Lung (tissue), 12 donors: Measurements from ENCODE around the gene CREG2. TPM values are rescaled to one million over a fixed set of nuclear protein-coding genes. Genes with fewer than 3 reads are reported as not detected.

Experiments
- ATAC-seq: fragments of 200-7000 bp; cut with Tn5 transposase; one replicate; pipeline ENCODE4 v1.9.1; 2020; ENCODE audit warnings: moderate number of reproducible peaks; ENCODE audit not compliant: insufficient read depth, low FRiP score
- DNase-seq, 3 donors: peaks; one replicate each; pipeline ENCODE4 v3.0.0-alpha.2; 2013 to 2017
- H3K27ac ChIP-seq, 2 donors: one replicate each; pipeline ENCODE4 v1.5.1; 2013; ENCODE audit warnings: mild to moderate bottlenecking in 2 of 2, moderate library complexity in 2 of 2, control low read depth in 1 of 2, inconsistent platforms in 1 of 2, low read depth in 1 of 2, low read length in 1 of 2
- H3K27me3 ChIP-seq, 3 donors: one replicate each; pipeline ENCODE4 v1.5.1; 2013; ENCODE audit warnings: low read length in 2 of 3; ENCODE audit not compliant: control insufficient read depth in 3 of 3, insufficient read depth in 3 of 3
- H3K36me3 ChIP-seq, 4 donors: one replicate each; pipeline ENCODE4 v1.5.1; 2013; ENCODE audit warnings: low read length in 4 of 4, mild to moderate bottlenecking in 1 of 4, moderate library complexity in 1 of 4; ENCODE audit not compliant: control insufficient read depth in 4 of 4, insufficient read depth in 4 of 4
- H3K4me1 ChIP-seq, 5 donors: one replicate each; pipeline ENCODE4 v1.5.1; 2013; ENCODE audit warnings: low read length in 5 of 5, mild to moderate bottlenecking in 2 of 5, moderate library complexity in 1 of 5; ENCODE audit not compliant: control insufficient read depth in 5 of 5, insufficient read depth in 5 of 5
- H3K4me3 ChIP-seq: one replicate; pipeline ENCODE4 v1.5.1; 2013; ENCODE audit warnings: mild to moderate bottlenecking, control low read depth, moderate library complexity
- H3K9ac ChIP-seq, 2 donors: one replicate each; pipeline ENCODE4 v1.5.1; 2013; ENCODE audit warnings: low read length in 2 of 2, control low read depth in 1 of 2; ENCODE audit not compliant: insufficient read depth in 1 of 2
- H3K9me3 ChIP-seq, 4 donors: one replicate each; pipeline ENCODE4 v1.5.1; 2013; ENCODE audit warnings: low read length in 3 of 4, mild to moderate bottlenecking in 1 of 4, moderate library complexity in 1 of 4; ENCODE audit not compliant: control insufficient read depth in 4 of 4, insufficient read depth in 3 of 4
- WGBS, 2 donors: extraction: QIAGEN DNeasy Blood & Tissue Kit; methylation state at CpG; one replicate each; pipeline ENCODE4 v1.1.7; 2013; 5-methylcytosine and 5-hydroxymethylcytosine counted together
- polyA plus RNA-seq, 2 donors: library from polyadenylated mRNA; stranded (reverse); fragments of 200-250 nt; gene quantifications; one replicate each; pipeline ENCODE4 v1.2.1, GENCODE V29; 2013
- total RNA-seq, 2 donors: library from RNA; depleted of rRNA in 1 of 2; stranded (reverse); fragments of >200 nt in 1 of 2; gene quantifications; one replicate each; pipeline ENCODE4 v1.2.1, GENCODE V29; 2014 to 2021
- TF ChIP-seq, protein P1 (sequence below): IDR thresholded peaks from 2 replicates; pipeline ENCODE4 v1.5.1; 2012; ENCODE audit warnings: mild to moderate bottlenecking; ENCODE audit errors: control extremely low read depth, extremely low read depth
- donor health status: control.
- donor health status: control.
- donor health status: Bipolar disorder and iron deficiency.
- donor health status: healthy.
- donor health status: DM: yes; HTN: yes; CAD: no.

The CREG2 gene
- total and polyA plus RNA-seq, 4 donors: 0.06 to 0.67 (median 0.08) TPM; not detected in 1

DNA sequence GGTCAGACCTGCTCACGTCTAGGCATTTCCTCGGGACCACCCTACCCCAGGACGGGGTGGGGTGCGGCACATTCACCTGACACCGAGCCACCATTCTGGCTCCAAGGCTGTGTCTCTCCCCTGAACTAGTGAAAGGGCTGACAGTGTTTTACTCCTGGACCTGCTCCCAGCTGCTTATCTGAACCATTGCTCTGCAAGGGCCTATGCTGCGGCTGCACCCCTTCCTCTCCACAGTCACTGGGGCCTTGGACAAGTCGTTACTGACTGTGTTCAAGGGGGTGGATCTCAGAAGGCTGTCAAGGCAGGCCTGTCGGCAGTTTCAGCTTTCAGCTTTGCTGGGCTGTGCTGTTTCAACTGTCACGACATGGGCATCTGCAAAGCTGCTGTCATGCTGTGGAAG, 11.7 kb downstream of the CREG2 start:
- TF ChIP-seq, protein P1, sequence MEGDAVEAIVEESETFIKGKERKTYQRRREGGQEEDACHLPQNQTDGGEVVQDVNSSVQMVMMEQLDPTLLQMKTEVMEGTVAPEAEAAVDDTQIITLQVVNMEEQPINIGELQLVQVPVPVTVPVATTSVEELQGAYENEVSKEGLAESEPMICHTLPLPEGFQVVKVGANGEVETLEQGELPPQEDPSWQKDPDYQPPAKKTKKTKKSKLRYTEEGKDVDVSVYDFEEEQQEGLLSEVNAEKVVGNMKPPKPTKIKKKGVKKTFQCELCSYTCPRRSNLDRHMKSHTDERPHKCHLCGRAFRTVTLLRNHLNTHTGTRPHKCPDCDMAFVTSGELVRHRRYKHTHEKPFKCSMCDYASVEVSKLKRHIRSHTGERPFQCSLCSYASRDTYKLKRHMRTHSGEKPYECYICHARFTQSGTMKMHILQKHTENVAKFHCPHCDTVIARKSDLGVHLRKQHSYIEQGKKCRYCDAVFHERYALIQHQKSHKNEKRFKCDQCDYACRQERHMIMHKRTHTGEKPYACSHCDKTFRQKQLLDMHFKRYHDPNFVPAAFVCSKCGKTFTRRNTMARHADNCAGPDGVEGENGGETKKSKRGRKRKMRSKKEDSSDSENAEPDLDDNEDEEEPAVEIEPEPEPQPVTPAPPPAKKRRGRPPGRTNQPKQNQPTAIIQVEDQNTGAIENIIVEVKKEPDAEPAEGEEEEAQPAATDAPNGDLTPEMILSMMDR: no peak
- H3K27me3 ChIP-seq: no peaks in the 10 kb centered on the region
- ATAC-seq: no peak
- H3K36me3 ChIP-seq: no peaks in the 10 kb centered on the region
- WGBS, 2 donors: 70 to 75% methylated on average over 9 of the region's 9 CpGs
- no peak overlapping the region for H3K27ac ChIP-seq
- H3K4me3 ChIP-seq: no peak overlapping the region
- peaks cover 0 to 8% (median 0%) of the 10 kb centered on the region in 4 donors for H3K9me3 ChIP-seq
- no peak for DNase-seq
- H3K9ac ChIP-seq: no peak overlapping the region
- peaks cover 0 to 5% (median 0%) of the 10 kb centered on the region in 5 donors for H3K4me1 ChIP-seq

- no peaks in the 10 kb centered on the region for H3K36me3 ChIP-seq
- TF ChIP-seq, protein P1: no peak
- H3K27ac ChIP-seq: no peak overlapping the region
- ATAC-seq: no peak
- 81 to 86% methylated on average over 7 of the region's 7 CpGs for WGBS, 2 donors
- no peak overlapping the region for H3K9ac ChIP-seq
- H3K4me1 ChIP-seq: peaks cover 0 to 5% (median 0%) of the 10 kb centered on the region in 5 donors
- no peak for DNase-seq
- no peak overlapping the region for H3K4me3 ChIP-seq
- no peaks in the 10 kb centered on the region for H3K27me3 ChIP-seq
- peaks cover 0 to 8% (median 0%) of the 10 kb centered on the region in 4 donors for H3K9me3 ChIP-seq
These were observed 12.3 kb downstream of the CREG2 start for GRCh38 chr2:101374821-101375561.

DNA sequence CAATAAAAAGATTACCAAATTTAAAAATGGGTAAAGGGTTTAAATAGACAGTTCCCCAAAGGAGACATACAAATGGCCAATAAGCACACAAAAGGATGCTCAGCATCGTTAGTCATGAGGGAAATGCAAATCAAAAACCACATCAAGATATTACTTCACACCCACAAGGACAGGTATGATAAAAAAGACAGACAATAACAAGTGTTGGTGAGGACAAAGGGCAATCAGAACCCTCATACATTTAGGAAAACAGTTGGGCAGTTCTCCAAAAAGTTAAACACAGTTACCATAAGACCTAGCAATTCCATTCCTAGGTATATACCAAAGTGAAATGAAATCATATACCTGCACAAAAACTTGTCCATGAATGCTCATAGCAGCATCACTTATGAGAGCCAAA, 14.5 kb downstream of the CREG2 start:
- Histone ChIP-seq H3K27me3 (no peaks in the 10 kb centered on the region), H3K36me3 (no peaks in the 10 kb centered on the region), H3K9me3 (peaks cover 0 to 8% (median 0%) of the 10 kb centered on the region in 4 donors), H3K9ac (no peak overlapping the region), H3K4me3 (no peak overlapping the region), H3K4me1 (no peaks in the 10 kb centered on the region), H3K27ac (no peak overlapping the region)
- DNase-seq: no peak
- 88 to 97% methylated on average over 1 of the region's 1 CpG for WGBS, 2 donors
- TF ChIP-seq, protein P1: no peak
- ATAC-seq: no peak
